Fibroblast of pulmonary artery (primary cell): ENCODE measurements around the gene PACSIN1.

Source experiments
- DNase-seq: peaks from one replicate; pipeline ENCODE4 v3.0.0-alpha.2; 2010; ENCODE audit warnings: low read depth
- H3K4me3 ChIP-seq: replicated peaks from 2 replicates; pipeline ENCODE4 v1.5.1; 2011; ENCODE audit warnings: low read depth, mild to moderate bottlenecking, control low read depth, low read length, moderate library complexity
- CTCF ChIP-seq: IDR thresholded peaks from 2 replicates; pipeline ENCODE4 v1.5.1; 2011; ENCODE audit warnings: mild to moderate bottlenecking, control low read depth, low read length, inconsistent platforms; ENCODE audit errors: missing control alignments

Gene PACSIN1

GRCh38 chr6:34568341-34569201 lies 102.7 kb downstream of the PACSIN1 start:
- no peak for DNase-seq
- no peak for TF ChIP-seq CTCF
- no peak overlapping the region for H3K4me3 ChIP-seq

GRCh38 chr6:34569361-34569973 lies 103.6 kb downstream of the PACSIN1 start:
- DNase-seq: no peak
- no peak for TF ChIP-seq CTCF
- no peak overlapping the region for H3K4me3 ChIP-seq

GRCh38 chr6:34570066-34570833 lies 104.4 kb downstream of the PACSIN1 start:
- H3K4me3 ChIP-seq: no peak overlapping the region
- DNase-seq: no peak
- TF ChIP-seq CTCF: no peak

- no peak overlapping the region for H3K4me3 ChIP-seq
- TF ChIP-seq CTCF: no peak
- no peak for DNase-seq
These were observed 105.5 kb downstream of the PACSIN1 start for GRCh38 chr6:34571388-34571787.

- no peak overlapping the region for H3K4me3 ChIP-seq
- no peak for TF ChIP-seq CTCF
- DNase-seq: no peak
These were observed 106.1 kb downstream of the PACSIN1 start for GRCh38 chr6:34572021-34572420.

GRCh38 chr6:34572585-34572984 lies 106.7 kb downstream of the PACSIN1 start:
- H3K4me3 ChIP-seq: no peak overlapping the region
- DNase-seq: no peak
- TF ChIP-seq CTCF: no peak
